Cerebellar cortex (tissue), 1 donor: ENCODE measurements around the gene DENND4A.
"Not testable (repeated sequence)": the region's sequence is repeated elsewhere in the genome, so short reads cannot be mapped to it uniquely, and the experiment has no call there.

Experiments
- DNase-seq: peaks from one replicate; pipeline ENCODE4 v3.0.0-alpha.2; 2015; ENCODE audit warnings: low spot score

Gene DENND4A

GRCh38 chr15:65757256-65757655, 34.8 kb downstream of the DENND4A start:
- DNase-seq = no peak

- no peak for DNase-seq
These were observed 39.9 kb downstream of the DENND4A start for GRCh38 chr15:65752151-65752700.

GRCh38 chr15:65751431-65751830, 40.7 kb downstream of the DENND4A start:
- DNase-seq = no peak

GRCh38 chr15:65747265-65747664, 44.8 kb downstream of the DENND4A start:
- DNase-seq = no peak

GRCh38 chr15:65743637-65744252, 48.3 kb downstream of the DENND4A start:
- DNase-seq = no peak

GRCh38 chr15:65740148-65740547, 51.9 kb downstream of the DENND4A start:
- DNase-seq = no peak

GRCh38 chr15:65738649-65739048, 53.4 kb downstream of the DENND4A start:
- DNase-seq = no peak

- DNase-seq = not testable (repeated sequence)
These were observed 58.5 kb downstream of the DENND4A start for GRCh38 chr15:65733599-65733998.

- DNase-seq = no peak
These were observed 59.4 kb downstream of the DENND4A start for GRCh38 chr15:65732698-65733097.

- DNase-seq = no peak
These were observed 60.2 kb downstream of the DENND4A start for GRCh38 chr15:65731926-65732325.

GRCh38 chr15:65730549-65731172, 61.4 kb downstream of the DENND4A start:
- DNase-seq = no peak

GRCh38 chr15:65724464-65725215, 67.5 kb downstream of the DENND4A start:
- DNase-seq = no peak

- DNase-seq = no peak
These were observed 68.2 kb downstream of the DENND4A start for GRCh38 chr15:65723876-65724275.

GRCh38 chr15:65722191-65722590, 69.9 kb downstream of the DENND4A start:
- DNase-seq = no peak

- no peak for DNase-seq
These were observed 79.7 kb downstream of the DENND4A start for GRCh38 chr15:65712415-65712814.

GRCh38 chr15:65695081-65695480, 97.0 kb downstream of the DENND4A start:
- no peak for DNase-seq

- DNase-seq = no peak
These were observed 101.3 kb downstream of the DENND4A start for GRCh38 chr15:65690778-65691177.

GRCh38 chr15:65690173-65690572, 101.9 kb downstream of the DENND4A start:
- DNase-seq = no peak

GRCh38 chr15:65688462-65688861, 103.6 kb downstream of the DENND4A start:
- no peak for DNase-seq

GRCh38 chr15:65682404-65682911, 109.6 kb downstream of the DENND4A start:
- DNase-seq = no peak

- DNase-seq = no peak
These were observed 111.5 kb downstream of the DENND4A start for GRCh38 chr15:65680544-65680943.

GRCh38 chr15:65676123-65676522, 116.0 kb downstream of the DENND4A start:
- no peak for DNase-seq

- DNase-seq = no peak
These were observed 116.5 kb downstream of the DENND4A start for GRCh38 chr15:65675551-65675950.
